Measurements from ENCODE around the gene GM2A. TPM values are rescaled to one million over a fixed set of nuclear protein-coding genes. Genes with fewer than 3 reads are reported as not detected.

GM2A gene
- total and polyA plus RNA-seq, 2 experiments from 2014 or later: 14.9 to 27.6 TPM

DNA sequence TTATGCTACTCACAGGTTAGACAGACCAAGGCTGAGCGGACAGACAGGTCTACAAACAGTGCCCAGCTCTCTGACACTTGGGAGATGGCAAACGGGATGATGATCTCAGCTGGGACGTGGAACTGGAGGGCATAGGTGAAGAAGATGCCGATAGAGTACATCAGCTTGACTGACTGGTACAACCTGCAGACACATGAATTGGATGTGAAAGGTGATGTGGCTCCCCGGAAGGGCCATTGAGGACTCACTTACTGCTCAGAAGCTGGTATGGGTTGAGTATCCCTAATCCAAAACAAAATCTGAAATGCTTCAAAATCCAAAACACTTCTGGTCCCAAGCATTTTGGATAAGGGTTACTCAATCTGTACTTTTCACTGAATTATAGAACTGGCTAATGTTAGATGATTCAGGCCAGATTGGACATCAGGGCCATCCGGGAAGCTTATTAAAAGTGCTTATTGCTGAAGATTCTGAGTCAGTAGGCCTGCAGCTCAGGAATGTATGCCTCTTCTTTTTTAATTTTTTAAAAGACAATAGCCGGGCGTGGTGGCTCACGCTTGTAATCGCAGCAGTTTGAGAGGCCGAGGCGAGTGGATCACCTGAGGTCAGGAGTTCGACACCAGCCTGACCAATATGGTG lies 28.1 kb downstream of the GM2A start:
- H3K9me2 ChIP-seq (replicated peaks; ENCODE audit: insufficient read depth): no peaks in the 10 kb centered on the region
- H3K27me3 ChIP-seq: no peaks in the 10 kb centered on the region
- DNase-seq (ENCODE audit: low spot score): no peak
- H4K20me1 ChIP-seq (ENCODE audit: insufficient read depth, poor library complexity, severe bottlenecking): no peaks in the 10 kb centered on the region
- no peak for TF ChIP-seq EZH2phosphoT487 (IDR thresholded peaks at IDR 0.05; ENCODE audit: low read depth, severe bottlenecking, unreplicated experiment)
- no peak for TF ChIP-seq EZH2 (IDR thresholded peaks at IDR 0.05; ENCODE audit: borderline replicate concordance)
- TF ChIP-seq, protein P1, sequence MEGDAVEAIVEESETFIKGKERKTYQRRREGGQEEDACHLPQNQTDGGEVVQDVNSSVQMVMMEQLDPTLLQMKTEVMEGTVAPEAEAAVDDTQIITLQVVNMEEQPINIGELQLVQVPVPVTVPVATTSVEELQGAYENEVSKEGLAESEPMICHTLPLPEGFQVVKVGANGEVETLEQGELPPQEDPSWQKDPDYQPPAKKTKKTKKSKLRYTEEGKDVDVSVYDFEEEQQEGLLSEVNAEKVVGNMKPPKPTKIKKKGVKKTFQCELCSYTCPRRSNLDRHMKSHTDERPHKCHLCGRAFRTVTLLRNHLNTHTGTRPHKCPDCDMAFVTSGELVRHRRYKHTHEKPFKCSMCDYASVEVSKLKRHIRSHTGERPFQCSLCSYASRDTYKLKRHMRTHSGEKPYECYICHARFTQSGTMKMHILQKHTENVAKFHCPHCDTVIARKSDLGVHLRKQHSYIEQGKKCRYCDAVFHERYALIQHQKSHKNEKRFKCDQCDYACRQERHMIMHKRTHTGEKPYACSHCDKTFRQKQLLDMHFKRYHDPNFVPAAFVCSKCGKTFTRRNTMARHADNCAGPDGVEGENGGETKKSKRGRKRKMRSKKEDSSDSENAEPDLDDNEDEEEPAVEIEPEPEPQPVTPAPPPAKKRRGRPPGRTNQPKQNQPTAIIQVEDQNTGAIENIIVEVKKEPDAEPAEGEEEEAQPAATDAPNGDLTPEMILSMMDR (IDR thresholded peaks at IDR 0.05; ENCODE audit: poor library complexity): no peak
- no peaks in the 10 kb centered on the region for H3K4me1 ChIP-seq (ENCODE audit: insufficient read depth)
- H3K4me2 ChIP-seq: no peak overlapping the region
- H2AFZ ChIP-seq: no peak overlapping the region
- WGBS (ENCODE audit: low lambda C conversion rate, missing lambda C conversion rate): 98% methylated on average over 13 of the region's 13 CpGs
- H3K79me2 ChIP-seq: no peaks in the 10 kb centered on the region
- H3K4me3 ChIP-seq: no peak overlapping the region
- no peak overlapping the region for H3K27ac ChIP-seq
- H3K36me3 ChIP-seq (replicated peaks; ENCODE audit: insufficient read depth, low read depth): no peaks in the 10 kb centered on the region
- H3K9me3 ChIP-seq (ENCODE audit: low read depth): no peaks in the 10 kb centered on the region

DNA sequence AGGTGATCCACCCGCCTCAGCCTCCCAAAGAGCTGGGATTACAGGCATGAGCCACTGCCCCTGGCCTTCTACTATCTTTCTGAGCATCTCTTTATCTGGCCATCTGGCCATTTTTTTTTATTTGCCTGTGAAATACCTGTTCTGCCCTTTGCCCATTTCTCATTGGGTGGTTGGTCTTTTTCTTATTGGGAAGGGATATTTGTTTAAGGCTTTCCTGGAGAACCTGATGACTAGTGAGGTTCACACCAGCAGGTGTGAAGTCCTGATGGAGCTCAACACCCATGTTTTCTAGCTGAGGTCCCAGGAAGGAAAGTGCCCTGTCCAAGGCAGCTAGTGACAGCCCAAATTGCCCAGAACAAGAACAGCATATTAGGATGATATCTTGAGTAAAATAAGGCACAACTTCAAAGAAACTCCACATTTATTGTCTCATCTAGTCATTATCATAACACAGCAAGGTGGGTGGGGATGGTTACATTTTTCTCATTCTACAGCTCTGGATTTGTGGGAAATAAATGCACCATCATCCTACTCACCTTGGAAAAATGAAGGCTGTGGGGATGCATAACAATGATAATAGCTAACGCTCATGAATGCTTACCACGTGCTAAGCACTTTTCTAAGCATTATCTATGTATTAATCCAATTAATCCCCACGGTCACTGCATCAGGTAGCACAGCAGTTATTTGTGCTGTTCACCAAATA lies 30.3 kb downstream of the GM2A start:
- Histone ChIP-seq H3K4me1 (ENCODE audit: insufficient read depth) (no peaks in the 10 kb centered on the region), H3K27me3 (no peaks in the 10 kb centered on the region), H4K20me1 (ENCODE audit: insufficient read depth, poor library complexity, severe bottlenecking) (no peaks in the 10 kb centered on the region), H2AFZ (no peak overlapping the region), H3K79me2 (no peaks in the 10 kb centered on the region), H3K36me3 (replicated peaks; ENCODE audit: insufficient read depth, low read depth) (no peaks in the 10 kb centered on the region), H3K4me3 (no peak overlapping the region), H3K9me3 (ENCODE audit: low read depth) (no peaks in the 10 kb centered on the region), H3K27ac (no peak overlapping the region), H3K9me2 (replicated peaks; ENCODE audit: insufficient read depth) (no peaks in the 10 kb centered on the region), H3K4me2 (no peak overlapping the region)
- no peak for DNase-seq (ENCODE audit: low spot score)
- WGBS (ENCODE audit: low lambda C conversion rate, missing lambda C conversion rate): 79% methylated on average over 4 of the region's 4 CpGs
- TF ChIP-seq EZH2phosphoT487 (IDR thresholded peaks at IDR 0.05; ENCODE audit: low read depth, severe bottlenecking, unreplicated experiment) (no peak), EZH2 (IDR thresholded peaks at IDR 0.05; ENCODE audit: borderline replicate concordance) (no peak)
- TF ChIP-seq, protein P1 (IDR thresholded peaks at IDR 0.05; ENCODE audit: poor library complexity): no peak

DNA sequence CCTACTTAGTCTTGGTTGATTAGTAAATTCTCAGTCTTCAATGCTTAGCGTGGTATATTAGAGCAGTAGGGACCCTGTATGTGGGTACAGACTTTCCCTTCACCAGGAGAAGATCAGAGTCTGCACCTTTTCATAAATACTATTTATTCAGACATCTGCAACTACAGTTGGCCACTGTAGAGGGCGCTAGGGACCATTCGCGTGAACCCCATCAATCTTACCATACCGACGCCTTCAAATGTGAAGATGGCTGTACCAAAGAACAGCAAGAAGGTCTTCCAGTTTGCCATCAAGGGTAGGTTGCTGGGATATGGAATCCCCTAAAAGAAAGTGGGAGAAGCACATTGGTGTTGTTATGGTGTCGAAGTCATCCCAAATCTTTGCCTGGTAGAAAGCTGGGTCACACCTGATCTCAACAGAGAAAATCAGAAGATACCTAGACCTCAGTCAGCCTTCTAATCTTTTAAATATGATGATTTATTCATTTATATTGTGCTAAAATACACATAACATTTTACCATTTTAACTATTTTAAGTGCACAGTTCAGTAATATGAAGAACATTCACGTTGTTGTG lies 31.5 kb downstream of the GM2A start:
- no peaks in the 10 kb centered on the region for H3K9me3 ChIP-seq (ENCODE audit: low read depth)
- no peaks in the 10 kb centered on the region for H3K27me3 ChIP-seq
- DNase-seq (ENCODE audit: low spot score): no peak
- H3K4me1 ChIP-seq (ENCODE audit: insufficient read depth): no peaks in the 10 kb centered on the region
- no peak overlapping the region for H2AFZ ChIP-seq
- no peak overlapping the region for H3K27ac ChIP-seq
- no peaks in the 10 kb centered on the region for H3K36me3 ChIP-seq (replicated peaks; ENCODE audit: insufficient read depth, low read depth)
- H3K4me2 ChIP-seq: no peak overlapping the region
- no peaks in the 10 kb centered on the region for H4K20me1 ChIP-seq (ENCODE audit: insufficient read depth, poor library complexity, severe bottlenecking)
- no peak overlapping the region for H3K4me3 ChIP-seq
- H3K9me2 ChIP-seq (replicated peaks; ENCODE audit: insufficient read depth): no peaks in the 10 kb centered on the region
- WGBS (ENCODE audit: low lambda C conversion rate, missing lambda C conversion rate): 40% methylated on average over 8 of the region's 8 CpGs
- no peak for TF ChIP-seq EZH2 (IDR thresholded peaks at IDR 0.05; ENCODE audit: borderline replicate concordance)
- TF ChIP-seq, protein P1 (IDR thresholded peaks at IDR 0.05; ENCODE audit: poor library complexity): no peak
- no peak for TF ChIP-seq EZH2phosphoT487 (IDR thresholded peaks at IDR 0.05; ENCODE audit: low read depth, severe bottlenecking, unreplicated experiment)
- H3K79me2 ChIP-seq: no peaks in the 10 kb centered on the region
